GM21825 (cell line): ENCODE results near the gene SLIT3.
A peak's percentile ranks its signal among the peaks of the same experiment; 100 is the strongest.

Source experiments
- ATAC-seq: cut with Tn5 transposase; IDR thresholded peaks from one replicate; pipeline ENCODE4 v1.9.1; 2021; ENCODE audit warnings: mild to moderate bottlenecking, moderate library complexity; ENCODE audit not compliant: unreplicated experiment

Gene SLIT3

GRCh38 chr5:168879331-168879730, 421.6 kb downstream of the SLIT3 start:
- no peak for ATAC-seq

- no peak for ATAC-seq
Observed at GRCh38 chr5:168878135-168878745, 422.7 kb downstream of the SLIT3 start.

GRCh38 chr5:168877132-168877892, 423.6 kb downstream of the SLIT3 start:
- no peak for ATAC-seq

DNA sequence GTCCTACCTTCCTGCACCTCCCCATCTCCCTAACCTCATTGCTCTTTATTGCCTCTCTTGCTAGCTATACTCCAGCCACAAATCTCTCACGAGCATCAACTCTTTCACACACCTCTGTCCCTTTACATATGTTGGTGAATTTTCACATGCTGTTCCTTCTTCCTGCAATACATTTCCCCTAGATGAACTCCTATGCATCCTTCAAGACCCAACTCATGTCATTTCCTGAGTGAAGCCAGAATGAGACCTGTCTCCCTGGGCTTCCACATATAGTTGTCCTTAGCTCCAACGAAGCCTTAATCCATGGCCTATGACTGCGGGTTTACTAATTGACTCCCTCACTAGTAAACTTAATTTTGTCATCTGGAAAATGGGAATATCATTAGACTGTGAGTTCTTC, 424.5 kb downstream of the SLIT3 start:
- no peak for ATAC-seq

- no peak for ATAC-seq
Observed at GRCh38 chr5:168875832-168876231, 425.1 kb downstream of the SLIT3 start.

- ATAC-seq = no peak
Observed at GRCh38 chr5:168874713-168875380, 426.1 kb downstream of the SLIT3 start.

DNA sequence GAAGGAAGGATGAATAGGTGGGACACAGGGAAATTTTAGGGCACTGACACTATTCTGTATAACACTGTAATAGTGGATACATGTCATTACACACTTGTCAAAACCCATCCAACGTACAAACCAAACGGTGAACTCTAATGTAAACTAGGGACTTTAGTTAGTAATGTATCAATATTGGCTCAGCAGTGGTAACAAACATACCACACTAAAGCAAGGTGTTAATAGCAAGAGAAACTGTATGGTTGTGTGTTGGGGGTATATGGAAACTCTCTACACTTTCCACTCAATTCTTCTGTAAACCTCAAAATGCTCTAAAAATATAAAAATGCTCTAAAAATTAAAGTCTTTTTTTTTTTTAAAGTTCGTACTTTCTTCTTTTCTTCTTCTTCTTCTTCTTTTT, 428.7 kb downstream of the SLIT3 start:
- ATAC-seq = no peak

- no peak for ATAC-seq
Observed at GRCh38 chr5:168870910-168871309, 430.0 kb downstream of the SLIT3 start.

- ATAC-seq = no peak
Observed at GRCh38 chr5:168869615-168870227, 431.2 kb downstream of the SLIT3 start.

- ATAC-seq = no peak
Observed at GRCh38 chr5:168867241-168867640, 433.7 kb downstream of the SLIT3 start.

DNA sequence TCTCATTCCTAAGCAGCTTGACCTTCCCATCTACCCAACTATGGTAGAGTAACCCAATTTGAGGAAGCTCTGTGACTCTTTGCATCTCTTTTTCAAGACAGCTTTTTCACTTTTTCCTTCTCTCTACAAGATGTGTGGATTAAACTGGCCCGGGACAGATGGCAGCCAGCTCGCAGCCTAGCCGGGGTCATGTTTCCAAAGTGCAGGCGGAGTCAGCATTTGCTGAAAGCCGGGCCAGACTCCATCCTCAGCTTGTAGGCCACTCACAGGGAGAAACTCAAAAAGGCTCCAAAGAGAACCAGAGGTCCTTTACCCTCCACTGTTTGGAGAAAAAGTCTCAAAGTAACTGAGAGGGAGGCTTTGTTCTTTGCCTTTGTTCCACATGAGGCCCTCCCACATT, 435.0 kb downstream of the SLIT3 start:
- ATAC-seq = no peak

DNA sequence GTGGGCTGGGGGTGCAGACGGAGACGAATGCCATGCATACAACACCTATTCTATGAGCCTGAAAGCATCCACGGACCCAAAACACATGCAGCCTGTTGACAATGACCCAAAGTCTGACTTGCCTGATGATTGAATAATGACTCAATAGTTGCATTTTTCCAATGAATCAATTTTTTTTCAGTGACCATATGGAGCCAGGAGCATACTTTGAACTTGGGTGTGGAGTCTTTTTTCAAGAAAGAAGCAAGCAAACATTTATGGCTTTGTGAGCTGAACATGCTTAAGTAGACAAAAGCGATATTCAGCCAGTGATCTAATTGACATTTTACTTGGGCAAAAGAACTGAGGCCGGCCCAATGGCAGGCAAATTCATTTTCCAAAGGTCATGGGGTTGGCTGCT, 437.9 kb downstream of the SLIT3 start:
- ATAC-seq = no peak

DNA sequence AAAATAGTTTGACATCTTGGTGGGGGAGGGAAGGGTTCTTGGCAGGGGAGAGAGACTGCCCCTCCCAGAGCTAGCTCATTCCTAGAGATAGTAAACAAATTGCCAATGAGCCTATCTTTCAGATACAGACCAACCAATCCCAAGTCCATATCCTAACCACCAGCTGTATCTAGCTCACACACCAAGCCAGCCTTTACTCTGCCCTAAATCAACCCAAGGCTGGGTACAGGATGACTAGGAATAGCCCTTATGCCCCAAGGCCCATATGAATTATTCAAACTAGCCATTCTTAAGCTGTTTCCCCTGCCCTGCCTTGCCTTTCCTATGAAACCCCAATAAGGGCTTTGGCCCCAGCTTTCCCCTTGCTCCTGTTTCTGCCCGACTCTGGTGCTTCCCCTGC, 440.4 kb downstream of the SLIT3 start:
- no peak for ATAC-seq

GRCh38 chr5:168860081-168860480, 440.9 kb downstream of the SLIT3 start:
- no peak for ATAC-seq

DNA sequence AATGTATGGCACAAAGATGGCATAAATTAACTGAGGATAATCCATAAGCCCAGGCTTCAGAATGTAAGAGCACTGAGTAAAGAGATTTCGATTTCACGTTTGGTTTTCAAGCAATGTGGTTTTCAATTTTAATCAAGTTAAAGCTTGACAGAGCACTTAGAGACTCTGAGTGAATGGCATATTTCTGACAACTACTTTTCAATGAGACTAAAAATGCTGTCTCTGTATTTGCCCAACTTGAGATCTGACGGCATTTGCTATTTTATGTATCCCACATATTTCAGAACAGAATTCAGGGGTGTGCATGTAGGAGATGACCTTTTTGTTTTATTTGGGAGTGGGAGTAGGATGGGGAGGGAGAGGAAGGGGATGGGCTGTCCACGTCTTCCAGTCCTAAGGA, 441.5 kb downstream of the SLIT3 start:
- no peak for ATAC-seq

DNA sequence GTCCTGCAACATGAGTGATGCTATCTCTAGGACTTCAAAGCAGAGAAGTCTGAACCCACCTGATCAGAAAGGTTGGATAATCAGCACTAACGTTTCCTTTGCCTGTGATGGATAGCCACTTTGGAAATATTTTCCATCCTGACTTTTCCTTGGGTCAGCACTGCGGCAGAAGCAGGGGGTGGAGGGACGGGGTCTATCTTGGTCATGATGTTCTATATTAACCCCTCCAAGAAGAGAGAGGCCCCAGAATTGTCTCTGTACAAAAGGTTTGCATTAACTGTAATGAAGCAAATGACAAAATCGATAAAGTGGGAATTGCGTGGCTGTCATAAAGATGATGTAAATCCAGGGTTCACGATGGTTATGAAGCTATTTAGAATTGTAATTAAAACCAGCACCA, 441.9 kb downstream of the SLIT3 start:
- ATAC-seq = no peak

GRCh38 chr5:168858371-168858770, 442.6 kb downstream of the SLIT3 start:
- no peak for ATAC-seq

- ATAC-seq = no peak
Observed at GRCh38 chr5:168853972-168854371, 447.0 kb downstream of the SLIT3 start.

- ATAC-seq = no peak
Observed at GRCh38 chr5:168852329-168852728, 448.6 kb downstream of the SLIT3 start.

DNA sequence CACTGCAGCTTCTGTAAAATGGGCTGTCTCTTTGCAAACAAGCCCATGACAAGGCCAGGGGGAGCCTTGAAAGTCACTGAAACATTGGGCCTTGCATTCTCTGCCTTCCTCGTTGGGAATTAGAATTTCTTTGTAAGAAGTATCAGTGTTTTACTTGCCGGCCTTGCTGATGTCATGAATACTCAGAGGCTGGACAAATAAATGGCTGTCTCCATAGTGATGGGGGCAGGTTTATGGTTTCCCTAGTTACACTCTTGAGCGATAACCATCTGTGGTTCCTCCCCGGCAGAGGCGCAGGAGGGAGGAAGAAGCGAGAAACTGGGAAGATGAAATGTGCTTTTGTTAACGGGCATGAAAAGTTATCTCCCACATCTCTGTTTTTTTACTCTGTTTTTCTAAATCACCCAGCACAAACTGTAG, 449.0 kb downstream of the SLIT3 start:
- ATAC-seq = peak; percentile 79

DNA sequence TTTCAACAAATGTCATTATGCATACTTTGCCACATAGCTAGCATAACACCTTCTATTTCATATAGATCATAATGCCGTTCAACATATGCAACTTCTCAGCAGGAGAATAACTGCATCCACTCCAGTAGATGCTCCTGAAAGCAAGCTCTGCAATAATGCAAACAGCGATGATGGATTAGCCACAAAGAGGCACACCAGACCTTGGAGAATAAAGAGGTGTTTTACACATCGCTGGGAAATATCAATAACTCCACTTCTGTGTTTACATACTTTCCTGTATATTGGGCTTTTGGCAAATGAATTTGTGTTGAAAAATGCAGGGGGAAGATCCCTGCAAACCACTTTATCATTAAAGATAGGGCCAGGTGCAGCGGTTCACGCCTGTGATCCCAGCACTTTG, 450.3 kb downstream of the SLIT3 start:
- ATAC-seq = no peak

GRCh38 chr5:168848569-168848968, 452.4 kb downstream of the SLIT3 start:
- no peak for ATAC-seq
